Measurements from ENCODE around the gene CTTNBP2NL. TPM values are rescaled to one million over a fixed set of nuclear protein-coding genes. Genes with fewer than 3 reads are reported as not detected.
"Not testable (repeated sequence)": the region's sequence is repeated elsewhere in the genome, so short reads cannot be mapped to it uniquely, and the experiment has no call there.

Gene CTTNBP2NL
- total RNA-seq, 2 donors from 2014 or later = 47.1 to 93.3 TPM

DNA sequence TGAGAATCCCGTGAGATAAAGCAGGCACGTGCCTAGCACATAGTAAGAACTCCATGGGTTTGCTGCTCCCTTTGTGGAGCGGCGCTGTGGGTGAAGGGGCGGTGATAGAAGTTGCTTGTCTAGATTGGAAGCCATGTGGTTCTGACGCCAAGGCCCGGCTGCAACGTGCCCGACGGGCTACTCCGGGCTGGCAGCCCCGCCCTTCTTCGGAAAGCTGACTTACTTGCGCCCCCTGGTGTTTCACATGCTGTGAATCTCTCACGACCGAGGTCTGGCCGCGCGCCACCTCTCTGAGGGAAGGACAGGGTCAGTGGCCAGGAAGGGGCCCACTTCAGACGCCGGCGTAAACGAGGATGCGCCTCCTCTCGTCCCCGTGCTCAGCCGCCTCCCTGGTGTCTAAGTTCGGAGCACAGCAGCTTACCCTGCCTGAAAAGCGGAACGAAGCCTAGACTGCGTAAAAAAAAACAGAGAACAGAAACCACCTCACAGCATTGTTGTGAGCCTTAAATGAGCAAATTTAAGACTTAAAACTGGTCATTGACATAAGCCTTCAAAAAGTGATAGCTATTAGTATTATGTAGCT, 70.2 kb downstream of the CTTNBP2NL start:
- no peaks in the 10 kb centered on the region for H3K27me3 ChIP-seq
- H3K9me3 ChIP-seq = no peaks in the 10 kb centered on the region
- H3K9ac ChIP-seq (ENCODE audit: low read depth in 2 of 2, low read length in 2 of 2) = peak overlapping the region; percentile 44 to 61
- no peaks in the 10 kb centered on the region for H3K4me1 ChIP-seq
- intact Hi-C loops (cut with DNase I) = loop anchor here (2.0 kb wide), 1 partner anchor 77 kb away; no protein-coding TSS in a partner anchor
- H3K4me3 ChIP-seq = peak overlapping the region; percentile 14
- TF ChIP-seq CTCF (IDR thresholded peaks at IDR 0.05) = peak; percentile 80
- peak; percentile 98 for DNase-seq
- no peaks in the 10 kb centered on the region for H3K36me3 ChIP-seq
- peak overlapping the region; percentile 53 for H3K27ac ChIP-seq

DNA sequence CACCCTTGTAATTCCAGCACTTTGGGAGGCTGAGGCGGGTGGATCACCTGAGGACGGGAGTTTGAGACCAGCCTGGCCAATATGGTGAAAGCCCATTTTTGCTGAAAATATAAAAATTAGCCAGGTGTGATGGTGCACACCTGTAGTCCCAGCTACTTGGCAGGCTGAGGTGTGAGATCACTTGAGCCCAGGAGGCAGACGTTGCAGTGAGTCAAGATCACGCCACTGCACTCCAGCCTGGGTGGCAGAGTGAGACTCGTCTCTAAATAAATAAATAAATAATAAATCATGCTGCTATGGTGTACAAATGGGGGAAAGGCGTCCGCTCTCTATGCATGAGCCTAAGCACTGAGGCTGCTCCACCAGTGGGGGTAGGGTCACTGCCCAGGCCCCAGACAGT, 74.3 kb downstream of the CTTNBP2NL start:
- intact Hi-C loops (cut with DNase I); H3K27me3 ChIP-seq: not testable (repeated sequence)

GRCh38 chr1:112470966-112471365, 75.0 kb downstream of the CTTNBP2NL start:
- Histone ChIP-seq H3K27me3 (no peaks in the 10 kb centered on the region), H3K27ac (no peak overlapping the region), H3K9ac (ENCODE audit: low read depth in 2 of 2, low read length in 2 of 2) (no peak overlapping the region), H3K9me3 (no peaks in the 10 kb centered on the region), H3K4me3 (no peak overlapping the region), H3K36me3 (no peaks in the 10 kb centered on the region), H3K4me1 (no peaks in the 10 kb centered on the region)
- intact Hi-C loops (cut with DNase I) = no loop called here
- no peak for TF ChIP-seq CTCF (IDR thresholded peaks at IDR 0.05)
- DNase-seq = no peak

More for the DNA sequence above, 74.3 kb downstream of the CTTNBP2NL start:
- not testable (repeated sequence) for H3K36me3 ChIP-seq; H3K4me1 ChIP-seq; H3K4me3 ChIP-seq; H3K27ac ChIP-seq; H3K9ac ChIP-seq (ENCODE audit: low read depth in 2 of 2, low read length in 2 of 2); H3K9me3 ChIP-seq; DNase-seq

DNA sequence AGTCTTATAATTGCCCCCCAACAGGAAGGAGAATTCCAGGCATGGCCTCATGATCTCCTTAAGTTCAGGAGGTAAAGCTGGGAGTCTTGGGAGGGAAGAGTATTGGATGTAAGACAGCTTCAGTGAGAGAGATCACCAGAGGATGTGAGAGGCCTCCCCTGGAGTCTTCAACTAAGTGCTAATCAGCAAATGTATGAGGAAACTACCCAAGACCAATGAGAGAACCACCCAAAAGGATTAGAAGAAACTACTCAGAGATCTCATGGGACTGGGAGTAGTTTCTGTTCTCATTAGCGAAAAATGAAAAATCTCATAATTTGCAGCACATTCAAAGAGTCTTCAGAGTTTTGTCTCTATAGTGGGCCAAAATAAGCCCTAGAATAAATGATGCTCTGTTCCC, 76.1 kb downstream of the CTTNBP2NL start:
- H3K4me1 ChIP-seq = no peaks in the 10 kb centered on the region
- no peak overlapping the region for H3K4me3 ChIP-seq
- DNase-seq = no peak
- intact Hi-C loops (cut with DNase I) = no loop called here
- H3K27me3 ChIP-seq = no peaks in the 10 kb centered on the region
- no peak overlapping the region for H3K9ac ChIP-seq (ENCODE audit: low read depth in 2 of 2, low read length in 2 of 2)
- no peak overlapping the region for H3K27ac ChIP-seq
- TF ChIP-seq CTCF (IDR thresholded peaks at IDR 0.05) = no peak
- no peaks in the 10 kb centered on the region for H3K36me3 ChIP-seq
- H3K9me3 ChIP-seq = no peaks in the 10 kb centered on the region

DNA sequence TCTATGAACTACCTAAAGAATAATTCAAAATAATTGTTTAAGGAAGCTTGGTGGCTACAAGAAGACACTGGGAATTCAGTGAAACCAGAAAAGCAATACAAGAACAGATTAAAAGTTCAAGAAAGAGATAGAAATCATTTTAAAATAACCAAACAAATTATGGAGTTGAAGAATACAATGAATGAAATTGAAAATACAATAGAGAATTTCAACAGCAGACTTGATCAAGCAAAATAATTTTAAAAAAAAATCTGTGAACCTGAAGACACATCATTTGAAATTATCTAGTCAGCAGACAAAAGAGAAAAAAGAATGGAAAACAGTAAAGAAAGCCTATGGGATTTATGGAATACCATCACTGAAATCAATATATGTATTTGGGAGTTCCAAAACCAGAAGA, 81.5 kb downstream of the CTTNBP2NL start:
- intact Hi-C loops (cut with DNase I) = no loop called here
- Histone ChIP-seq H3K27ac (no peak overlapping the region), H3K4me3 (no peak overlapping the region), H3K9me3 (no peaks in the 10 kb centered on the region), H3K9ac (ENCODE audit: low read depth in 2 of 2, low read length in 2 of 2) (no peak overlapping the region), H3K27me3 (no peaks in the 10 kb centered on the region), H3K36me3 (no peaks in the 10 kb centered on the region), H3K4me1 (no peaks in the 10 kb centered on the region)
- DNase-seq = no peak
- no peak for TF ChIP-seq CTCF (IDR thresholded peaks at IDR 0.05)

- H3K4me3 ChIP-seq = no peak overlapping the region
- no peak for DNase-seq
- H3K9ac ChIP-seq (ENCODE audit: low read depth in 2 of 2, low read length in 2 of 2) = no peak overlapping the region
- no peaks in the 10 kb centered on the region for H3K36me3 ChIP-seq
- no peak for TF ChIP-seq CTCF (IDR thresholded peaks at IDR 0.05)
- no peaks in the 10 kb centered on the region for H3K4me1 ChIP-seq
- no peaks in the 10 kb centered on the region for H3K9me3 ChIP-seq
- H3K27me3 ChIP-seq = no peaks in the 10 kb centered on the region
- H3K27ac ChIP-seq = no peak overlapping the region
- intact Hi-C loops (cut with DNase I) = no loop called here
Observed at GRCh38 chr1:112478314-112478713, 82.3 kb downstream of the CTTNBP2NL start.

DNA sequence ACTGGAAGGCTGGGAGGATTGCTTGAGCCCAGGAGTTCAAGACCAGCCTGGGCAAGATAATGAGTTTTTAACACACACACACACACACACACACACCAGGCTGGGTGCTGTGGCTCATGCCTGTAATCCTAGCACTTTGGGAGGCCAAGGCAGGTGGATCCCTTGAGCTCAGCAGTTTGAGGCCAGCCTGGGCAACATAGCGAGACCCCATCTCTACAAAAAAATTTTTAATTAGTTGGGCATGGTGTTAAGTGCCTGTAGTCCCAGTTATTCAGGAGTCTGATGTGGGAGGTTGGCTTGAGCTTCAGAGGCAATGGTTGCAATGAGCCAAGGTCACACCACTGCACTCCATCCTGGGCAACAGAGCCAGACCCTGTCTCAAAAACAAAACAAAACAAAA, 90.0 kb downstream of the CTTNBP2NL start:
- H3K36me3 ChIP-seq; DNase-seq; H3K27me3 ChIP-seq; H3K27ac ChIP-seq; H3K4me1 ChIP-seq; H3K9me3 ChIP-seq; H3K4me3 ChIP-seq; intact Hi-C loops (cut with DNase I); H3K9ac ChIP-seq (ENCODE audit: low read depth in 2 of 2, low read length in 2 of 2): not testable (repeated sequence)

DNA sequence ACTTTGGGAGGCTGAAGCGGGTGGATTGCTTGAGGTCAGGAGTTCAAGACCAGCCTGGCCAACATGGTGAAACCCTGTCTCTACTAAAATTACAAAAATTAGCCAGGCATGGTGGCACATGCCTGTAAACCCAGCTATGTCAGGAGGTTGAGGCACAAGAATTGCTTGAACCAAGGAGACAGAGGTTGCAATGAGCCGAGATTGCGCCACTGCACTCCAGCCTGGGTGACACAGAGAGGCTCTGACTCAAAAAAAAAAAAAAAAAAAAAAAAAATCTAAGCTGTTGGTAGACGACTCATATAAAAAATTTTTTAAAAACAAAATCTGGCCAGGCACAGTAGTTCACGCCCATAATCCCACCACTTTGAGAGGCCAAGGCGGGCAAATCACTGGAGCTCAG, 91.7 kb downstream of the CTTNBP2NL start:
- H3K9ac ChIP-seq (ENCODE audit: low read depth in 2 of 2, low read length in 2 of 2); H3K36me3 ChIP-seq; DNase-seq; H3K9me3 ChIP-seq; H3K4me1 ChIP-seq; H3K27ac ChIP-seq; H3K4me3 ChIP-seq; H3K27me3 ChIP-seq; intact Hi-C loops (cut with DNase I): not testable (repeated sequence)
